SHP77 (cell line): ENCODE data around the gene CERK.

ENCODE experiments used
- DNase-seq, 2 experiments: peaks; one replicate each; lab custom pipeline; 2025; lab: John Stamatoyannopoulos, UW

The CERK gene

DNA sequence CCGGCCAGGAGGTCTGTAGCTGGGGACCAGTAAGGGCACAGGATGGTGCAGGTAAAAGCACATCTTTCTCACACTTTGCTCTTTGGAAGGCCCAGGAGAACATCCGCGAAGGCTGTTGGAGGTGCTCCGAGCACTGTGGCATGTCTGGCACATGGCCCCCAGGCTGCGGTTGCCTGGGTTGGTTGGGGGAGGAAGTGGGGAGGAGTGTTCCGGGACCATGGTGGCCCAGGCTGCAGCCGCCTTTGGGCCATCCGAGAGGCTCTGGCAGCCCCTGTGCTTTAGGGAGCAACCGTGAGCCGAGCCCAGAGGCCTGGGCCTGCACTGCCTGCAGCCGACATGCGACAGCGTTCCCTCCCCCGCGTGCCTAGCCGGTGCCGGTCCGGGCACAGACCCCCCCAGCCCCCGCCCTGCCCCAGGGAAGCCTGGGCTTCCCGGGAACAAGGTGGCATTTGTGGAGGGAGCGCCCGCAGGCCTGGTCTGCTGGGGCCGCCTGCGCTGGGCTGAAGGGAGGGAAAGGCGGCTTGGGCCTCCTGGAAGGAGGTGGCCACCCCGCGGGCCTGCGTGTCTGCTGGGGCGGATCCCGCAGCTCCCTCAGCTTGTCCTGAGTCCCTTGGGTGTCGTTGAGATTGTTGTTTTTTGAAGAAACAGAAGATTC lies 59.9 kb downstream of the CERK start:
- DNase-seq = no peak

DNA sequence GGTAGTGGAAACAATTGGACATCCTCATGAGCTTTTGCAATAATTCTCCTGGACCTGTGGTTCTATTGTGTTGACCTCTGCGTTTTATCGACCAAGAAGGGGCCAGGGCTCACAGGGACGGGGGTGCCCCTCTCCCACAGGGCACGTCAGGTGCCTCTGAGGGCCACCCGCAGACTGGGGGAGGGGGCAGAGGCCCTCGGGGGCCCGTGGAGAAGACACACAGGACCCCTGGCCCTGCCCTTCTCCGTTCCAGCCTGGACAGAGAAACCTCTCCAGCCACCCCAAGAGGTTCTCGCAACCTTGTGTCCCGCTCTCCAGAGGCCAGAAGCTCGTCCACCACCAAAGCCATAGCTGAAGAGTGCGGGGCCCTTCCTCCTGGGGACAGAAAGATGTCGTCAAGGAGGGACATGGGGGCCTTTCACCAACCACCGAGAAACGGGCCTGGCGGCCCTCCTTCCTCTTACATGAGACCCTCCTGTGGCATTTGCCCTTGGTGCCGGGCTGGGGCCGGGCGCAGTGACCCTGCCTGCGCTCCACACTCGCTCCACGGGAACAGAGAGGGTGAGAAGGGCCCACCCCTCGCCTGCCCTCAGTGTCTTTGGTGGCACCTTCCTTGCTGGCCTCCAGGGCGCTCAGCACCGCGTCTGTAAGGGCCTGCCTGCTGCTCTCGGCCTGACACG lies 60.6 kb downstream of the CERK start:
- DNase-seq = no peak

DNA sequence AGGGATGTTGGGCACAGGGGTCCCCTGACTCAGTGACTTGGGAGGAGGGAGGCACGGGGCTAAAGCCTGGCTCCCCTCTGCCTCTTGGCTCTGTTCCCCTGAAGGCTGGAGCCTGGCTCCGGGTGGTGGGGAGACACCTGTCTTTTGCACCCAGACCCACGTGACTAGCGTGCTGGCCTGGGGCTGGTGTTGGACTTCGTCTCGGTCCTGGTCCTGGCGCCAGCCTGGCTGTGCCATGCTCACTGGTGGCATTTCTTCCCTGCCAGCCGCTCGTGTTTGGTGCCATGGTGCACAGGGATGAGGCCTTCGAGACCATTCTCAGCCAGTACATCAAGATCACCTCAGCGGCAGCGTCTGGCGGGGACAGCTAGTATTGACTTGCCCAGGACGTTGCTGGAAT lies 61.2 kb downstream of the CERK start:
- no peak for DNase-seq

DNA sequence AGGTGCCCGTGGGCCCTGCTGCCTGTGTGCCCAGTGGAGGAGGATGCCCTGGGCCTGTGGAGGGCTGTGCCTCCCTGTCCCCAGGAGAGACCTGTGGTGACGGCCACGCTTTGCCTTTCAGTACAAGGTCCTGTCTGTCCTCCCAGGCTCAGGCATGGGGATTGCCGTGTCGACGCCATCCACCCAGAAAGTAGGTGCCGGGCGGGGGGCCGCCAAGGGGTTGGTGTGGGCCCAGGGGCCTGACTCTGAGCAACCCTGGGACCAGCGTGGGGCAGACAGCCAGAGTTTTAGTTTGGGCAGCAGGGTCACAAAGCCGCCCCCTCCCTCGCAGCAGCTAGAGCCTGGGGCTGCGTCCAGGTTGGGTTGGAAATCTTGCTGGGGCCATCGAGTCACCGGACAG lies 61.6 kb downstream of the CERK start:
- no peak for DNase-seq

DNA sequence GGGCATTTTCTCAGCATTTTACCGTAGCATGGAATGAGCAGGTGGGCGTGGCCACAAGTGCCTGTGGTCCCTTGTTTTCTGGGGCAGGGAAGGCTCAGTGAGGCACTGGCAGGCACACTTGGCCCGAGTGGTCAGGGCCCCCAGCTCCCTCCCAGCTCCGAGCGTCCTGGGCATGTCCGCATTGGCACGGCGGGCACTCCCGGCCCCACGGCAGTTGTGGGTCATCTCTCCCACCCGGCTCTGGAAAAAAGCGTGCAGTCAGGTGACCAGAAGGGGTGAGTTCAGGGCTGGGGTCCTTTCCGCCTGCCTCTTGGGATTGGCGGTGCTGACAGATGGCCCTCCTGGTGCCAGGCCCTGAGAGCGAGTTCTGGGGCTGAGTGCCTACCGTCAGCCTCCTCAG lies 62.1 kb downstream of the CERK start:
- DNase-seq = no peak

DNA sequence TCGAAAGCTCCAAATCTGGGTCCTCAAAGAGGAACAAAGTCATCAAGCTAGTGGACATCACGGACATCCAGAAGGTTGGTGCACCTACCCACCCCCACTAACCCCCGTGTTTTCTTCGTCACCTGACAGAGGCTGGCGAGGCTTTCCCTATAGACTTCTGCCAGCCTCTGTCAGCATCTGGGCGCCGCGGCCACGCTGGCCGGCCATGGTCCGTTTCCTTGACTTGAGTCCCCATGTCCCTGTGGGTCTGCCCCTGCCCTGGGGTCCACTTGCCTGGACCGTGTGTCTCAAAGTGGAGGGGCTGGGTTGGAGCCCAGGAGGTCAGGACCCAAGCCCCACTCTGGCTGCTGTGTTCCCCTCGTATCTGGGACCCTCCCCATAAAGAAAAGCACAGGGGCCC lies 62.6 kb downstream of the CERK start:
- no peak for DNase-seq

DNA sequence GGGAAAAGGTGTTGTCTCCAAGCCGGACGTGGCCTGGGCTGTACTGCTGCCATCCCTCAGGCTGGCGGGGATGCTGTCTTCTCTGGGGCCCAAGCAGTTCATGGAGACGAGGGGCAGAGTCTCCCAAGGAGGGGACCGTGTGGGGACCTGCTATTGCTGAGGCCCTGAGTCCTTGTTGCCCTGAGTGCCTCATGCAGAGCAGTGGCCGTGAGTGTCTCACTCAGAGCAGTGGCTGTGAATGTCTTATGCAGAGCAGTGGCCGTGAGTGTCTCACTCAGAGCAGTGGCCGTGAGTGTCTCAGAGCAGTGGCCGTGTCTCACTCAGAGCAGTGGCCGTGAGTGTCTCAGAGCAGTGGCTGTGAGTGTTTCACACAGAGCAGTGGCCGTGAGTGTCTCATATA lies 63.1 kb downstream of the CERK start:
- no peak for DNase-seq

DNA sequence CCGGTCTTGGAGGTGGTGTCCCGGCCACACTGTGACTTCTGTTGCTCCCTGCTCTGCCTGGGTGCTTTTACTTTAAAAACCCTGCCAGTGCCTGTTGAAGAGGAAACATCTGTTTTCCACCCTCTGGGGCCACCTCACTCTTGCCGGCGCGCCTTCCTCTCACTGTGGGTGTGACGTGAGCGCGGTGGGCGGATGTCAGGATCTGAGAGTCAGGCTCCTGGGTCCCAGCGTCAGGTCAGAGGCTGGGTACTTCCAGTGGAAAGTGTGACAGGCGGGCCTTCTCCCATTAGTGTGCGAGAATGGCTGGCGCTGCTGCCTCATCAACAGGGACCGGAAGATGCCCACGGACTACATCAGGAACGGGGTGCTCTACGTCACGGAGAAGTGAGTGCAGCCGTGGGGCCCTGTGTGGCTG lies 63.7 kb downstream of the CERK start:
- no peak for DNase-seq

DNA sequence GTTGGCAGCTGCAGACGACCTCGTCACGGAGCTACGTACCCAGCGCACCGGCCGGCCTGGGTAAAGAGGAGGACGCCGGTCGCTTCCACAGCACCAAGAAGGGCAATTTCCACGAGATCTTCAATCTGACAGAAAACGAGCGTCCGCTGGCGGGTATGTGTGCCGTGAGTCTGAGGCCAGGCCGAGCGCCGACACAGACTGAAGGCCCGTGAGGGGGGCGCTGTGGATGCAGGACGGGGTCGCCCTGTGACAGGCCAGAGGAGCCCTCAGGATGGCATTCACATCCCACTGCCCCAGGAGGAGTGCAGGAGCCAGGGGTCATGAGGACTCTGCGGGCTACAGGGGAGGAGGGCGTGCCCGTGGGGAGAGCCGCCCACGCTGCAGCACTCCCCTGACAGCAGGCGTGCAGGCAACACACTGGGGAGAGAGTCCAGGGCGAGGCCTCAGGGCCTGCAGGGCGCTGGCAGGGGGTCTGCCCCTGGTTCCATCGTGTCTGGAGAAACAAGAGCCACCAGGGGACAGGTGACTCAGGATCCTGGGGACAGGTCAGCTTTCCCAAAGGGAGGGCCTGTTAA lies 64.3 kb downstream of the CERK start:
- DNase-seq = no peak

DNA sequence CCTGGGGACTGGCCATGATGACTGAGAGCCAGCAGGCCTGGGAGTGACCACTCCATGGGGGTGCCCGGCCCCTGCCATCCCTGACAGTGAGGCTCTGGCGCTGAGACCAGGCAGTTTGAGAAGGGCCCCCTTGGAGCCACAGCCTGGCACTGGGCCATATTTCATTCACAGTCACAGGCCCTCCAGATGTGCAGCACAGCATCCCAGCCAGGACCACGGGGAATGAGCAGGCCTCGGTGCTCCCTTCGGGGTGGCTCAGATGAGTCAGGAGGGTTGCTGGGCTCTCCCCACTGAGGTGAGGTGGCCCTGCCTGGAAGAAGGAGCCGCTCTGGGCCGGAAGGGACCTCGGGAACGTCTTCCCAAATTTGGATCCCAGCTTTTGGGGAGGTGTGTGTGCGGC lies 64.8 kb downstream of the CERK start:
- no peak for DNase-seq

DNA sequence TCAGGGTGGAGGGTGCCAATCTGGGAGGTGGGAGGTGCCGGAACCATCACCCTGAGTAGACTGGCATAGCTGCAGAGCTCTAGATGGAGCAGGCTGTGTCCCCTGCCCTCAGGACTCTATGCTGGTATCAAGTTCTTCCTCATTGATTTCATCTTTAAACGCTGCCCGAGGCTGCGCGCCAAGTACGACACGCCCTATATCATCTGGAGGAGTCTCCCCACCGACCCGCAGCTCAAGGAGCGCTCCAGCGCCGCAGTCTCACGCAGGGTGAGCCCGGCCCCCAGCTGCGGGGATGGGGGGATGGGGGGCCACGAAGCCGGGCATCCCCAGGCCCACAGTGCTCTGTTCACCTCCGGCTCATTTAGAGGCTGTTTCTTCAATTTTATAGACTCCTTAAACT lies 65.3 kb downstream of the CERK start:
- DNase-seq = no peak

DNA sequence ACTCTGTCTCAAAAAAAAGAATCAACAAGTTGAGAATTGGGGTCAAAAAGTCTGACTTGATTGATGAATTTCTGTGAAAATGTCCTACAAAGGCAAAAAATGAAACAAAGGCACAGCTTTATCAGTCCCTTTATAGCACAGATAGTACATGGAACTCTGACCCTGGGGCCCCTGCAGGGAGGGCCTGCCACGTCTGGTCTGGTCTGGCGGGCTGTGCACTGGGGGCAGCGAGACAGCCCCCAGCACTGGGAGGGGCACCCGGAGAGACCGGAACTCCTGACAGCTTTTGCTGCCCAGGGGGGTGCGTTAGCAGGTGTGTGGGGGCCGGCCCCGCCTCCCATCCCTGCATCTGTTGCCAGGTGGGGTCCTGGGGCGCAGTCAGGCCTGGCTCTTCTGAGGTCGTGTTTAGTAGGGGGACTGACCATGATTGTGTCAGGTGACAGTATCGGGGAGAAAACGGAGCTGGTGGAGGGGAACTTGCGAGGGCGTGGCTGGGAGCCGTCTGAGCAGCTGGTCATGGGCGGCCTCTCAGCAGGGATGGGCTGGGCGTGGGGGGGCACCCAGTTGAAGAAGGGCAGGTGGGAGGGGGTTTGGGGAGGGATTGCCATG lies 66.1 kb downstream of the CERK start:
- no peak for DNase-seq

DNA sequence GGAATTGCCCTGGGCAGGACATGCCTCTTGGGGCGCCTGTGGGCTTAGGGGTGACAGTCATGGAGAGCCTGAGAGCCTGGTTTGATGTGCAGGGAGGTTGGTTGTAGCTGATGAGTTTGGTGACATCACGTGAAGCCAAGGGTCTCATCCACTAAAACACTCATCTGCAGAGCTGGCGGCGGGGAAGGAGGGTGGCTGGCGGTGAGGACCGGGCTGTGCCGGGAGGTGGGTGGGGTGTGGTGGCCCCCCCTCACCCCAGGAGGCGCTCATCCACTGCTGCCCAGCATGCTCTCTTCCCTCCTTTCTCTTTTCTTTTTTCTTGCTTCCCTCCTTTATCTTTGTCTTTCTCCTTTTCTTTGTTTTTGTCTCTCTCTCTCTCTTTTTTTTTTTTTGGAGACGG lies 68.9 kb downstream of the CERK start:
- DNase-seq = no peak

DNA sequence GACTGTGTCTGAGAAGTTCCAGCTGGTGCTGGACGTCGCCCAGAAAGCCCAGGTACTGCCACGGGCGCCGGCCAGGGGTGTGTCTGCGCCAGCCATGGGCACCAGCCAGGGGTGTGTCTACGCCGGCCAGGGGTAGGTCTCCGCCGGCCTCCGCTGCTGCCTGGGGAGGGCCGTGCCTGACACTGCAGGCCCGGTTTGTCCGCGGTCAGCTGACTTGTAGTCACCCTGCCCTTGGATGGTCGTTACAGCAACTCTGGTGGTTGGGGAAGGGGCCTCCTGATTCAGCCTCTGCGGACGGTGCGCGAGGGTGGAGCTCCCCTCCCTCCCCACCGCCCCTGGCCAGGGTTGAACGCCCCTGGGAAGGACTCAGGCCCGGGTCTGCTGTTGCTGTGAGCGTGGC lies 69.9 kb downstream of the CERK start:
- no peak for DNase-seq

DNA sequence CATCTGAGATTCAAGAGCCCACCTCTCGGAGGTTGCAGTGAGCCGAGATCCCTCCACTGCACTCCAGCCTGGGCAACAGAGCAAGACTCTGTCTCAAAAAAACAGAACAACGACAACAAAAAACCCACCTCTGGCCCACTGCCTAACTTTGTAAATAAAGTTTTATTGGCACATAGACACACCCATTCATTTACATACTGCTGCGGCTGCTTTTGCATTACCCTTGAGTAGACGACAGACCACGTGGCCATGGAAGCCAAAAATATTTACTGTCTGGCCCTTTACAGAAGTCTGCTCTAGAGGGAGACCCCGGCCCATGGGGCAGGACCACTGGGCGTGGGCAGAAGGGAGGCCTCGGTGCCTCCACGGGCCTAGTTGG lies 70.8 kb downstream of the CERK start:
- DNase-seq = no peak

DNA sequence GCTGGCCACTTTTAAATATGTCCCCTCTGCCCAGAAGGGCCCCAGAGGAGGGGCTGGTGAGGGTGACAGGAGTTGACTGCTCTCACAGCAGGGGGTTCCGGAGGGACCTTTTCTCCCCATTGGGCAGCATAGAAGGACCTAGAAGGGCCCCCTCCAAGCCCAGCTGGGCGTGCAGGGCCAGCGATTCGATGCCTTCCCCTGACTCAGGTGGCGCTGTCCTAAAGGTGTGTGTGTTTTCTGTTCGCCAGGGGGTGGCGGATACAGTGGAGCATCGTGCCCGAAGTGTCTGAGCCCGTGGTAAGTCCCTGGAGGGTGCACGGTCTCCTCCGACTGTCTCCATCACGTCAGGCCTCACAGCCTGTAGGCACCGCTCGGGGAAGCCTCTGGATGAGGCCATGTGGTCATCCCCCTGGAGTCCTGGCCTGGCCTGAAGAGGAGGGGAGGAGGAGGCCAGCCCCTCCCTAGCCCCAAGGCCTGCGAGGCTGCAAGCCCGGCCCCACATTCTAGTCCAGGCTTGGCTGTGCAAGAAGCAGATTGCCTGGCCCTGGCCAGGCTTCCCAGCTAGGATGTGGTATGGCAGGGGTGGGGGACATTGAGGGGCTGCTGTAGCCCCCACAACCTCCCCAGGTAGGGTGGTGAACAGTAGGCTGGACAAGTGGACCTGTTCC lies 71.3 kb downstream of the CERK start:
- no peak for DNase-seq

DNA sequence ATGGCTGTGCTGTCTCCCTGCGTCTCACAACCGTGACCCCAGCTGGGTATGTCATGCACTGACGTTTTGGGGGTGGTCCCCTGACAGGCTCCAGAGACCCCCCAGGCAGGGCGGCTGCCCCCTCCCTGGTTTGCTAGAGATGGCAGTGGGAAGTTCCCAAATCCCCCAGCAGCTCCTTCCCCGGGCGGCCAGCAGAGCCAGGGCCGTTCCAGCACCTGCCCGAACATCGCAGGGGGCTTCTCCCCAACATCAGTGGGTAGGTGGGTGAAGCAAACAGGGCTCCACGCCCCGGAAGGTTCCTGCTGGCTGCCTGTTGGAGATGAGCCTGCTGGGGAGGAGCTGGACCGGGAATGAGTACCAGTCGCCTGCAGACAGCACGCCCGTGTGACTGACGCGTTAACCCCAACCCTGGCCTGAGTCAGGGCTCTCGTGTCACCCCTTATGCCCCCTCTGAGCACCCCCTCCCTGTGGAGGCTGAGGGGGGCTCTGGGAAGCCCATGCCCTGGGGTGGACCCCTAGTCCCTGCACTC lies 72.2 kb downstream of the CERK start:
- DNase-seq = no peak

DNA sequence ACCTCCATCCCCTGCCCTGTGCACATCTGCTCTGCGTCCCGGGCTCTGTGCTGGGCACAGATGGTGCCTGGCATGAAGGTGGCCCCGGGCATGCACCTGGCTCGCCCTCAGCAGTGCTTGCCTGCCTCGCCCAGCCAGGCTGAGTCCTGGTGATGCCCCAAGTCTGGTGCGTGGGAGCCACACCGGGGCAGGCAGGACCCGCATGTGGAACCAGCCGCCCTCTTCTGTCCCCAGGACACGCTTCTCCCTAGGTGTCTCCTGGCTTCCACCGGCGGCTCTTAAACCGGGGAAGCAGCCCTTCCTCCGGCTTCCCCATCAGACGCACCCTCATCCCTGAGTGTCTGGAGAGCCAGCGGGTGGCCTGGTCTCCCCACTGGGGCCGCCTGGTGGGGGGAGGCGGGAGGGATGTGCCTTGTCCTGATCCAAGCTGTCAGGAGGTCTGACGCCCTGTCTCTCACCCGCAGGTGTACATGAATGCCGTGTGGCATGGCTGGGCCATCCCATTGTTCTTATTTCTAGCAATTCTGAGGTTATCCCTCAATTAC lies 72.8 kb downstream of the CERK start:
- DNase-seq = no peak

DNA sequence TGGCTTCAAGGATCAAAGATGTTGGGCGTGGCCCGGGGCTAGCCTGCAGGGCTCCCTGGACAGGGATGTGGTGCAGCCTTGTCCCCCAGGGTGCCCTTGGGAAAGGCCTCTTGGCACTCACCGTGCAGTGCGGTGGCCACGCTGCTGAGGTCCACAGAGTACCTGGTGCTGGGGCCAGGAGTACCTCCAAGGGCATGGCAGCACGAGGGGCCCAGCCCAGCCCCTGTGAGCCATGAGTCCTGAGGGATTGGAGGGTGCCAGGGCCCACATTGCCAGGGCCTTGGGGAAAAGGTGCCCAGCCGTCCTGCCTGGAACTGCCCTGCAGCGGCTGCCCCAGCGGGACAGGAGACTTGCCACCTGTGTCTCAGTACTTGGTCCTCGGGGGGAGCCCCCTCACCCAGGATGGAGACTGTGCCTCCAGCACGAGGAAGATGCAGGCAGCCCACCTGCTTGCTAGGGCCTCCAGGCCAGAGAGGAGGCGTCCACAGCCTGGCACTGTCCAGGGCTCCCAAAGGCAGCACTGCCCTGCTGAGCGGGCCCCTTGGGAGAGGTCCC lies 73.7 kb downstream of the CERK start:
- DNase-seq = no peak

DNA sequence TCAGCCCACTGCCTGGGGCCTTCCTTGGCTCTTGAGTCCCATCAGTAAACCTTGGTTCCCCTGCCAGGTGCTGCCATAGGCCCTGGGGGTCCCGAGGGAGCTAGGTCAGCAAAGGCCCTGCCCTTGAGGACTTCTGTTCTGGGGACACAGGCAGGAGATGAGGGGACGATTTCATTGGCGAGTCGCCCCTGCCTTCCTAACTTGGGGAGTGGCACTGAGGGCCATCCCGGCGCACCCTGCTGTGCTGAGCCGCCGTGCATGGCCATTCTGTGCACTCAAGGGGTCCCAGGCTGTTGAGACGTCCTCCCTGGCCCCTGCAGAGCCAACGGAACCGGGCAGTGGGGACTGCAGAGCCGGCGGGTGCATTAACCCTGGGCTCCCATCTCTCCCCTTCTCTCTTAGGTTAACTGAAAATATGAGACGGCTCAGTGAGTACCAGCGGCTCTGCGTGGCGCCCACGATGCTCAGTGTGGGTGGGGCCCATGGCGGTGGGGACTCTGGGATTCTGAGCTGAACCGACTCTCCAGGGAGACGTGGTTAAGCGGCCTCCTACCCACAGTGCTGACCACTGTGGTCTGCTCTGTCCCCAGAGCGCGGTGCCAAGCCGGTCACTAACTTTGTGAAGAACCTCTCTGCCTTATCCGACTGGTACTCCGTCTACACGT lies 74.5 kb downstream of the CERK start:
- no peak for DNase-seq

DNA sequence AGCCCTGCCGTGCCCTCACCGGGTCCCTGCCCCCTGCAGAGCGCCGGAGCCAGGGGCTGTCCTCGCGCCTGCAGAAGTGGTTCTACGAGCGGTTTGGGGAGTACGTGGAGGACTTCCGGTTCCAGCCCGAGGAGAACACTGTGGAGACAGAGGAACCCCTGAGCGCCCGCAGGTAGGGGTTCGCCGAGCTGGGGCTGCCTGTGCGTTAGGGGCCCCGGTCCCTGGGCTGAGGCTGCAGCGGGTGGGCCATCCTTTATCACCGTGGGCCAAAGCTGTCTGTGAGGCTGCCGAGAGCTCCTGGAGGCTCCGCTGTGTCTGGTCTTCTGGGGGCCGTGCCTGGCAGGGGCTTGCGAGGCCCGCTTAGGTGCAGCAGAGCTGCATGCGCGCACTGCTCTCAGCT lies 75.1 kb downstream of the CERK start:
- DNase-seq = no peak
